Smooth muscle cell (in vitro differentiated cells): ENCODE data around the gene GALNT2. TPM values are rescaled to one million over a fixed set of nuclear protein-coding genes. Genes with fewer than 3 reads are reported as not detected.

Experiments used
- DNase-seq: peaks from one replicate; lab custom pipeline; 2025; ENCODE audit not compliant: unreplicated experiment; lab: John Stamatoyannopoulos, UW
- H2AFZ ChIP-seq: fragments of 200-600 bp; sonication (generic); 2 replicates; pipeline ENCODE4 v1.6.0; 2016; ENCODE audit warnings: antibody characterized with exemption, low read depth, mild to moderate bottlenecking
- H3F3A ChIP-seq: fragments of 200-600 bp; sonication (generic); 2 replicates; pipeline ENCODE4 v1.6.0; 2017; ENCODE audit warnings: antibody characterized with exemption, low read depth
- H3K27ac ChIP-seq: fragments of 200-600 bp; sonication (generic); 2 replicates; pipeline ENCODE4 v1.5.1; 2016; ENCODE audit warnings: low read depth, mild to moderate bottlenecking
- H3K27me3 ChIP-seq: fragments of 200-600 bp; sonication (generic); 2 replicates; pipeline ENCODE4 v1.6.1; 2016; ENCODE audit warnings: low read depth, mild to moderate bottlenecking
- H3K36me3 ChIP-seq: fragments of 200-600 bp; sonication (generic); 2 replicates; pipeline ENCODE4 v1.5.1; 2016; ENCODE audit warnings: low read depth
- H3K4me1 ChIP-seq: fragments of 200-600 bp; sonication (generic); 2 replicates; pipeline ENCODE4 v1.5.1; 2016; ENCODE audit warnings: low read depth
- H3K4me2 ChIP-seq: fragments of 200-600 bp; sonication (generic); 2 replicates; pipeline ENCODE4 v1.6.0; 2016; ENCODE audit warnings: mild to moderate bottlenecking
- H3K4me3 ChIP-seq: fragments of 200-600 bp; sonication (generic); 2 replicates; pipeline ENCODE4 v1.5.1; 2016; ENCODE audit warnings: mild to moderate bottlenecking
- H3K79me2 ChIP-seq: fragments of 200-600 bp; sonication (generic); 2 replicates; pipeline ENCODE4 v1.6.0; 2016; ENCODE audit warnings: low read depth, mild to moderate bottlenecking
- H3K9ac ChIP-seq: fragments of 200-600 bp; sonication (generic); 2 replicates; pipeline ENCODE4 v1.6.0; 2016; ENCODE audit warnings: low read depth
- H3K9me3 ChIP-seq: fragments of 200-600 bp; sonication (generic); replicated peaks from 2 replicates; pipeline ENCODE4 v1.5.1; 2016; ENCODE audit warnings: low read depth
- H4K20me1 ChIP-seq: fragments of 200-600 bp; sonication (generic); 2 replicates; pipeline ENCODE4 v1.6.0; 2016; ENCODE audit warnings: low read depth
- WGBS: methylation state at CpG from one replicate; pipeline ENCODE4 v1.1.7; 2016; ENCODE audit warnings: low lambda C conversion rate; 5-methylcytosine and 5-hydroxymethylcytosine counted together
- polyA plus RNA-seq: library from polyadenylated mRNA; unstranded; fragments of >200 nt; fragmentation: Nextera tagmentation; extraction: Ambion mirVana; gene quantifications from 2 replicates; pipeline ENCODE4 v1.2.1, GENCODE V29; 2016
- total RNA-seq: library from RNA; depleted of rRNA; stranded (reverse); fragments of >200 nt; gene quantifications from 2 replicates; pipeline ENCODE4 v1.2.3, GENCODE V29; 2014
- TF ChIP-seq, protein P1 (sequence below): fragments of 200-600 bp; sonication (generic); IDR thresholded peaks from 2 replicates; pipeline ENCODE4 v1.5.1; 2017; ENCODE audit warnings: borderline replicate concordance, mild to moderate bottlenecking, antibody characterized with exemption; ENCODE audit not compliant: insufficient read depth, poor library complexity, severe bottlenecking

The GALNT2 gene
- total and polyA plus RNA-seq, 2 experiments from 2014 or later: 76.4 to 152 TPM

DNA sequence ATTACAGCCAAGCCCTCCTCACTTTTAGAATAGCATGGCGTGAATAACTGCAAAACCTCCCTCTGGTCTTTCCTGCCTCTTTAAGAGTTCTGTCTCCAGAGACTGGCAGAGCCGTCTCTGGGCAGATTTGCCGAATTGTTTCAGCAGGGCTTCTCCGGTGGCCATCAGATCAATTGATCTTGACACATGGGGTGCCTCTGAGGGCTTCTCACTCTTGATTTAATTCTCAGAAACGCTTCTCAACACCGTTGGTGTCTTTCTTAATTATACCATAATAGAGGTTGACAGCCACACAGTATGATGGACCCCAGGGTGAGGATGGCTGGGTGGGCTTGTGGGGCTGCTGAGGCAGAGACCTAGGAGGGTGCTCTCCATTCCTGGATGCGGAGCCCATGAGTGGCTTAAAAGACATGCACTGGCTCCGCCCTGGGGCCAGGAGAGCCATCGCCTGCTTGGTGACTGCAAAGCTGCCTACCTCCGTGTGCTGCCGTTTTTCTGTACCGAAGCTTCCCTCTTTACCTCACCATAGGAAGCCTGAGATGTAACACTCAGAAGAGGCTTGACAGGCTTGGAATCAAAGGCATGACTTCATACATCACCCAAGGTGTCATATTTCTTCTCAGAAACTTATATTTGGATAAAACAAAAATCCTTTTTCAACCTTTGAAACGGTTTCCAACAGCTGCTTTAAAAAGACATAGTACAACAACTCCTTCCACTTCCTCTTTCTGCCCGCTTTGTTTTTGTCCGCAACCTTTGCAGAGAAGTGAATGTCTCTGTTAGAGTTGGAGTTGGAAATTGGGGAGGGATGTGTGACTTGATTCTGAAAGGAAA is 82.9 kb downstream of the GALNT2 start:
- Histone ChIP-seq H3F3A (no peaks in the 10 kb centered on the region), H3K4me2 (no peak overlapping the region), H3K36me3 (no peaks in the 10 kb centered on the region), H3K4me3 (no peak overlapping the region), H3K4me1 (peaks cover 42% of the 10 kb centered on the region), H3K27ac (no peak overlapping the region), H3K27me3 (no peaks in the 10 kb centered on the region), H4K20me1 (peaks cover 91% of the 10 kb centered on the region), H3K79me2 (peaks cover 93% of the 10 kb centered on the region), H2AFZ (no peak overlapping the region), H3K9ac (no peak overlapping the region), H3K9me3 (no peaks in the 10 kb centered on the region)
- no peak for DNase-seq
- TF ChIP-seq, protein P1, sequence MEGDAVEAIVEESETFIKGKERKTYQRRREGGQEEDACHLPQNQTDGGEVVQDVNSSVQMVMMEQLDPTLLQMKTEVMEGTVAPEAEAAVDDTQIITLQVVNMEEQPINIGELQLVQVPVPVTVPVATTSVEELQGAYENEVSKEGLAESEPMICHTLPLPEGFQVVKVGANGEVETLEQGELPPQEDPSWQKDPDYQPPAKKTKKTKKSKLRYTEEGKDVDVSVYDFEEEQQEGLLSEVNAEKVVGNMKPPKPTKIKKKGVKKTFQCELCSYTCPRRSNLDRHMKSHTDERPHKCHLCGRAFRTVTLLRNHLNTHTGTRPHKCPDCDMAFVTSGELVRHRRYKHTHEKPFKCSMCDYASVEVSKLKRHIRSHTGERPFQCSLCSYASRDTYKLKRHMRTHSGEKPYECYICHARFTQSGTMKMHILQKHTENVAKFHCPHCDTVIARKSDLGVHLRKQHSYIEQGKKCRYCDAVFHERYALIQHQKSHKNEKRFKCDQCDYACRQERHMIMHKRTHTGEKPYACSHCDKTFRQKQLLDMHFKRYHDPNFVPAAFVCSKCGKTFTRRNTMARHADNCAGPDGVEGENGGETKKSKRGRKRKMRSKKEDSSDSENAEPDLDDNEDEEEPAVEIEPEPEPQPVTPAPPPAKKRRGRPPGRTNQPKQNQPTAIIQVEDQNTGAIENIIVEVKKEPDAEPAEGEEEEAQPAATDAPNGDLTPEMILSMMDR: no peak
- WGBS: 92% methylated on average over 15 of the region's 15 CpGs

DNA sequence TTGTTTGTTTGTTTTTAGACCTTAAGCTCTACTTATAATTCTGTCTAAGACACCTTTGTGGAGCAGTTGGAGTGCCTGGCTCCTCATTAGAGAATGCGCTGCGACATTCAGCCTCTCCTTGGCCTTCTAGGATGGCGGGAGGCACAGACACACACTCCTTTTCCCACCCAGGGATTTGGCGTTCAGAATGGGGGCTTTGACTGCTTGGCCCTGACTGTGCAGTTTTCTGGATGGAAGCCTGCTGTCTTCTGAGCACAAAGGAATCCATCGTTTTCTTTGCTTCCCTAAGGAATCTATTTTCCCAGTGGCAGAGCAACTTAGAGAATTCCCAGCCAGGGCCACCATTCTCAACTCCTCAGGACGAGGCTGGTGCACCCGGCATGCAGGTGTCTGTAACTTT is 83.6 kb downstream of the GALNT2 start:
- Histone ChIP-seq H3K4me1 (peaks cover 42% of the 10 kb centered on the region), H3K27me3 (no peaks in the 10 kb centered on the region), H3K36me3 (no peaks in the 10 kb centered on the region), H3K79me2 (peaks cover 93% of the 10 kb centered on the region), H3K9me3 (no peaks in the 10 kb centered on the region), H4K20me1 (peaks cover 91% of the 10 kb centered on the region), H3F3A (no peaks in the 10 kb centered on the region), H3K4me2 (no peak overlapping the region), H3K4me3 (no peak overlapping the region), H2AFZ (no peak overlapping the region), H3K9ac (no peak overlapping the region), H3K27ac (no peak overlapping the region)
- TF ChIP-seq, protein P1: no peak
- DNase-seq: no peak
- 96% methylated on average over 7 of the region's 7 CpGs for WGBS

DNA sequence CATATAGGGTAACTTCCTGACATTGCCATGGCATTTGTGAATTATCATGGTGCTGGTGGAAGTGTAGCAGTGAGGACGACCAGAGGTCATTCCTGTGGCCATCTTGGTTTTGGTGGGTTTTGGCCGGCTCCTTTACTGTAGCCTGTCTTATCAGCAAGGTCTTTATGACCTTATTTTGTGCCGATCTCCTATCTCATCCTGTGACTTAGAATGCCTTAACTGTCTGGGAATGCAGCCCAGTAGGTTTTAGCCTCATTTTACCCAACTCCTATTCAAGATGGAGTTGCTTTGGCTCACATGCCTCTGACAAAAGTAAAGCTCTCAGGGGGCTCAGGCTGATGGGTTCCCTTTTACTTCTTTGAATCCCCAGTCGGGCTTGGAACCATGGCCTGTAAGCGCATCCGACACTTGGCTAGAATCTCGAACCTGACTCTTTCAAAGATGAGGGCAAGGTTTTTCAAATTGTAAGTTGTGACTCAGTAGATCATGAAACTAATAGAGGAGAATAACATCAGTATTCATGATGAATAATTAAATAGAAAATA is 85.0 kb downstream of the GALNT2 start:
- no peaks in the 10 kb centered on the region for H3K27me3 ChIP-seq
- peaks cover 88% of the 10 kb centered on the region for H3K79me2 ChIP-seq
- H3K4me1 ChIP-seq: peaks cover 42% of the 10 kb centered on the region
- TF ChIP-seq, protein P1: no peak
- DNase-seq: no peak
- H3K9ac ChIP-seq: no peak overlapping the region
- no peaks in the 10 kb centered on the region for H3K36me3 ChIP-seq
- WGBS: 75% methylated on average over 7 of the region's 7 CpGs
- no peak overlapping the region for H3K4me2 ChIP-seq
- no peak overlapping the region for H3K4me3 ChIP-seq
- H3K9me3 ChIP-seq: no peaks in the 10 kb centered on the region
- H2AFZ ChIP-seq: no peak overlapping the region
- no peak overlapping the region for H3K27ac ChIP-seq
- H3F3A ChIP-seq: no peaks in the 10 kb centered on the region
- peaks cover 88% of the 10 kb centered on the region for H4K20me1 ChIP-seq
